ENCODE results near the gene TBC1D24. TPM values are rescaled to one million over a fixed set of nuclear protein-coding genes. Genes with fewer than 3 reads are reported as not detected.

TBC1D24 gene
- total RNA-seq, 4 donors from 2014 or later = 8.3 to 19.3 (median 11.6) TPM

DNA sequence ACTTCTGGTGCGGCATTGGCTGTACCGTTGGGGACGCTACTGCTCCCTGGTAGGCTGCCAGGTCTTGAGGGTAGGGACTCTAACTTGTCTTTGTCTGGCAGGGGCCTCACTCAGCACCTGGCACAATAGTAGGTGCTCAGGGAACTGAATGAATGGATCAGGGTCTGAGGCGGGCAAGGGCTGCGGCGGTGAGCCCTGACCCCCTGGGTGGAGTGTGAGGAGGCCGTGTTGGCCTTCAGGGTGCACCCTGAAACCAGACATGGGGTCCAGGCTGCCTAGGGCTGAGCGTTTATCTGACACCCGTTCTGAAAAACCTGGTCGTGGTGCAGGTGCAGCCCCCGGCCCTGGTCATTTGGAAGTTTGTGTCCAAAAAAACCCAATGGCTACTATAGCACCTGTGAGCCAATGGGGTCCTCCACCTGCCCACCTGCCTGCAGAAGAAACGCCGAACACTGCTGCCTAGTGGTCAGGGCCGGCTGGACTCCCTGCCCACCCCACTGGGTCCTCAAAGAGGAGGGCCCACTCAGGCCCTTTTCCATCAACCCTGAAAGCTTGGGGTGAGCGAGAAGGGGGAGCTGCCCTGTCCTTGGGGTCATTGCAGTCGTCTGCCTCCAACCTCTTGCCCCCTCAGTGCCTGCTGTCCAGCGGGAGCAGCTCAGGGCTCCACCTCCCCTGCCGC, 33.9 kb downstream of the TBC1D24 start:
- intact Hi-C loops (cut with DNase I; ENCODE audit: low total_unique reads) (no loop called here), in situ Hi-C loops (cut with MboI; ENCODE audit: low pct_ligation_motif_present in 1 of 4, low pct_unique_long_range_greater_than_20kb in 1 of 4, low sequenced_read_pairs in 3 of 4) (no loop called here)
- peaks cover 6 to 14% (median 7%) of the 10 kb centered on the region in 4 donors for H3K4me1 ChIP-seq
- H3K9me3 ChIP-seq = no peaks in the 10 kb centered on the region
- no peak overlapping the region for H3K27ac ChIP-seq
- 91 to 92% methylated on average over 4 to 18 of the region's 18 CpGs for WGBS, 2 donors (ENCODE audit: low coverage in 1 of 2)
- no peaks in the 10 kb centered on the region for H3K27me3 ChIP-seq
- DNase-seq = no peak
- H3K4me3 ChIP-seq = no peak overlapping the region
- H3K36me3 ChIP-seq = no peaks in the 10 kb centered on the region
- no peak for TF ChIP-seq CTCF (IDR thresholded peaks at IDR 0.05)
- TF ChIP-seq POLR2A (IDR thresholded peaks at IDR 0.05) = no peak
- TF ChIP-seq POLR2AphosphoS5 (IDR thresholded peaks at IDR 0.05) = no peak
- TF ChIP-seq EP300 (IDR thresholded peaks at IDR 0.05; ENCODE audit: low read depth) = no peak

- WGBS, 2 donors (ENCODE audit: low coverage in 1 of 2) = 29 to 59% methylated on average over 16 to 24 of the region's 24 CpGs
- intact Hi-C loops (cut with DNase I; ENCODE audit: low total_unique reads) (no loop called here), in situ Hi-C loops (cut with MboI; ENCODE audit: low pct_ligation_motif_present in 1 of 4, low pct_unique_long_range_greater_than_20kb in 1 of 4, low sequenced_read_pairs in 3 of 4) (no loop called here)
- DNase-seq = peak; percentile 71
- H3K4me1 ChIP-seq = peaks cover 15 to 29% (median 21%) of the 10 kb centered on the region in 4 donors
- no peak overlapping the region for H3K27ac ChIP-seq
- no peak for TF ChIP-seq POLR2AphosphoS5 (IDR thresholded peaks at IDR 0.05)
- TF ChIP-seq EP300 (IDR thresholded peaks at IDR 0.05; ENCODE audit: low read depth) = no peak
- no peaks in the 10 kb centered on the region for H3K9me3 ChIP-seq
- no peaks in the 10 kb centered on the region for H3K36me3 ChIP-seq
- H3K27me3 ChIP-seq = no peaks in the 10 kb centered on the region
- H3K4me3 ChIP-seq = no peak overlapping the region
Observed at GRCh38 chr16:2511128-2511800, 36.3 kb downstream of the TBC1D24 start.

- peak overlapping the region; percentile 96 to 99 (median 98) for H3K27ac ChIP-seq
Observed at GRCh38 chr16:2511996-2512734, 37.2 kb downstream of the TBC1D24 start.

More at GRCh38 chr16:2511996-2512734, 37.2 kb downstream of the TBC1D24 start:
- intact Hi-C loops (cut with DNase I; ENCODE audit: low total_unique reads) (no loop called here), in situ Hi-C loops (cut with MboI; ENCODE audit: low pct_ligation_motif_present in 1 of 4, low pct_unique_long_range_greater_than_20kb in 1 of 4, low sequenced_read_pairs in 3 of 4) (no loop called here)
- no peak for DNase-seq
- no peak overlapping the region for H3K4me3 ChIP-seq
- H3K9me3 ChIP-seq = no peaks in the 10 kb centered on the region
- no peak for TF ChIP-seq POLR2A (IDR thresholded peaks at IDR 0.05)
- no peak for TF ChIP-seq POLR2AphosphoS5 (IDR thresholded peaks at IDR 0.05)
- TF ChIP-seq EP300 (IDR thresholded peaks at IDR 0.05; ENCODE audit: low read depth) = no peak
- no peak for TF ChIP-seq CTCF (IDR thresholded peaks at IDR 0.05)
- H3K4me1 ChIP-seq = peaks cover 24 to 38% (median 30%) of the 10 kb centered on the region in 4 donors
- WGBS, 2 donors (ENCODE audit: low coverage in 1 of 2) = 92 to 97% methylated on average over 7 to 17 of the region's 17 CpGs
- no peaks in the 10 kb centered on the region for H3K36me3 ChIP-seq
- no peaks in the 10 kb centered on the region for H3K27me3 ChIP-seq
